ENCODE results near the gene DCPS.
A peak's percentile ranks its signal among the peaks of the same experiment; 100 is the strongest.
"Not testable (repeated sequence)": the region's sequence is repeated elsewhere in the genome, so short reads cannot be mapped to it uniquely, and the experiment has no call there.

DCPS gene, protein sequence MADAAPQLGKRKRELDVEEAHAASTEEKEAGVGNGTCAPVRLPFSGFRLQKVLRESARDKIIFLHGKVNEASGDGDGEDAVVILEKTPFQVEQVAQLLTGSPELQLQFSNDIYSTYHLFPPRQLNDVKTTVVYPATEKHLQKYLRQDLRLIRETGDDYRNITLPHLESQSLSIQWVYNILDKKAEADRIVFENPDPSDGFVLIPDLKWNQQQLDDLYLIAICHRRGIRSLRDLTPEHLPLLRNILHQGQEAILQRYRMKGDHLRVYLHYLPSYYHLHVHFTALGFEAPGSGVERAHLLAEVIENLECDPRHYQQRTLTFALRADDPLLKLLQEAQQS

GRCh38 chr11:126303623-126304456 is at the start of gene DCPS:
DCPS (plus strand) TSS chr11:126304060; CDS start chr11:126304081, 21 bp downstream.
- DNase-seq, result peak; percentile 89

- no peak for DNase-seq
These were observed 49.0 kb upstream of the DCPS start for GRCh38 chr11:126254819-126255218.

- not testable (repeated sequence) for DNase-seq
These were observed 48.4 kb upstream of the DCPS start for GRCh38 chr11:126255507-126255906.

DNA sequence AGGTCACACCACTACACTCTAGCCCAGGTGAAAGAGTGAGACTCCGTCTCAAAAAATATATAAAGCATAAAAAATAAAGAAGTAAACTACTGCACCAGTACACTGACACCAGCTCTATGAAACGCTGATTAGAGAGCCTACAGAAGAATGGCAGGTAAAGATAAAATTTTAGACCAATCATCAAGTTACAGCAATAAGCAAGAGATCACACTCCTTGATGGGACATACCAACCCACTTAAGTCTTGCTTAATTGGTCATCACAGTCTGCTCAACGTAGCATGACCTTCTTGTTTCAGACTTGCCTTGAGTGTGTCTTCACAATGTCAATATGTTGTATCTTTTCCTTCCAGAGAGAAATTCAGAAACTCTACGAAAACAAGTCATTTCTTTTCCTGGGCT is 47.6 kb upstream of the DCPS start:
- DNase-seq, result no peak

- DNase-seq, result no peak
These were observed 46.7 kb upstream of the DCPS start for GRCh38 chr11:126257144-126257543.

GRCh38 chr11:126257764-126258163 is 46.1 kb upstream of the DCPS start:
- DNase-seq, result no peak

DNA sequence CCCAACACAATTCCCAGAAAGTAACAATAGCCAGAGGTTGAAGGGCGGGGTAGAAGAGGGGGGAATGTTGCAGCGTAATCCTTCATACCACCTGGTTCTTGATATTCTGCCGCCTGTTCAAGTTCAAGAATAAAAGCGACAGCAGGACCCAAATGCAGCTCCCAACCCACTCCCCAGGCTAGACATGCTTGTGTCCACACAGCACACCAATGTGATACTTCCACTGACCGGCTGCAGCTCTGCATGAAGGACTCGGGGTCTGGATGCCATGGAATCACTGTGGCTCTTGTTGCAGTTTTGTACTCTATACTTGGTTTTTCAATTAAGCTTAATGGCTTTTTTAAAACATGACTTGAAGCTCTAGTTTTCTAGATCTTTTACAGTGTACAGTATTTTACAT is 41.6 kb upstream of the DCPS start:
- no peak for DNase-seq

GRCh38 chr11:126263489-126263888 is 40.4 kb upstream of the DCPS start:
- no peak for DNase-seq

DNA sequence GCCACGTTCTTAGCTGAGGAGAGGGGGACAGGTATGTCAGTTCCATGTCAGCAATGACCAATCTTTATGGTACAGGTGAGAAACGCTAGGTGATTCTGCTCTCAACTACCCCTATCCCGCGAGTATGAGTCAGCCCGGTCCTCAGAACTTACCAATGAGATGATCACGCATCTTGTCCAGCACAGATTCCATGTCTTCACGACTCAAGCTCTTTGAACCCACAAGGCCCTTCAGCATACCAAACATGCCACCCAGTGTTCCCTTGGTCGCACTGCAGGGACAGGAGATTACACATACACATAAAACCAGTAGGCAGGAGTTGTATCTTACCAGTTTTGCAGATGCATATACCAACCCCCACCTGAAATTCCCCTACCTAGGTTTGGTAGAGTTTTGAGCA is 38.0 kb upstream of the DCPS start:
- no peak for DNase-seq

GRCh38 chr11:126267650-126268049 is 36.2 kb upstream of the DCPS start:
- DNase-seq, result no peak

DNA sequence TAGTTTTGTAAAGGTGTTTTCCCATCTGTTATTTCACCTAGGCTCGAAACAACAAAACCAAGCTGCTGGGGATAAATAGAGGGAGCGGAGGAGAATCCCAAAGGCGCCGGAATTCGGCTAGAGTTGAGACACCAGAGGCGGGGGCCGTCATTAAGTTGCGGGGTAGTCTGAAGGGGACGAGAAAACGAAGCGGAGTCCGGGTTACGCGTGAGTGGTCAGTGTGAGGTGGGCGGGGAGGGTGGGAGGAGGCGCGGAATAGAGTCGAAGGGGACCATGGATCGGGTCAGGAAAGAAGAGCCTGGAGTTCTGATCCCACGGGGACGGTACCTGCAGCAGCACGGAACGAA is 35.5 kb upstream of the DCPS start:
- no peak for DNase-seq

DNA sequence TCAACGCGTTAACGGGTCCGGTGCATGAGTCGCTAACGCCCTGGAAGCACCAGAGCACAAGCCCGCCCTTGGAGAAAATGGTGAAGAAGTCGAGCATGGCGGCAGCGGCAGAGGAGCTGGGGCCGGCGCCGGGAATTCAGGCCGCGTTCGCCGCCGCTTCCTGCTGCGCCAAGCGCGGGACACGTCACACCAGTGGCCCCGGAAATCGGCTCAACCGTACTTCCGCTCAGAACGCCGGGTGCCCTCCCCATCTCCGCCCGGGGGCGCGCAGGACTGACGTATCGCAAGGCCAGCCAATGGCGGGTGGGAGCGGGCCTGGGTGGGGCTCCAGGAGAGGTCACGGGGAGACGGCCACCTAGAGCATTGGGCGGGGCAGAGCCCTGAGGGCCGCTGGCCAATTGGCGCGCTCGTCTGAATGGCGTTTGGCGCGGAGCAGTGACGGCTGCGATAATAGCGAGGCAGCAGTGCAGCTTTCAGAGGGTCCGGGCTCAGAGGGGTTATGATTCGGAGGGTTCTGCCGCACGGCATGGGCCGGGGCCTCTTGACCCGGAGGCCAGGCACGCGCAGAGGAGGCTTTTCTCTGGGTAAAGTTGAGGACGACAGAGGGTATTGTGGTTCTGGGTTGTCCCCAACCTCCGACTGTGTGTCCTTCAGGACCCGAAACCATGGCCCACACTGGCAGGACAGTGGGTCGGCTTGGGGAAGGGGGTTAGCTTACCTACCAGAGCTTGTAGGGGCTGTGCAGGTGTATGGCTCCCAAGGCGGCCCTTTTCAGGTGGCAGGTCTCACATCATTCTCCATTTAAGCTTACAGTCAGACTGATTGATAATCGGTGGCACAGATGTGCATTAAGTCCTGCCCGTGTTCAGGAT is 34.9 kb upstream of the DCPS start, which contains the start of the genes FOXRED1 and SRPRA:
TSS of gene FOXRED1 (plus strand) at position 447 of the 872 bp plus-strand sequence. CDS start at position 500, 53 bp downstream.
TSS of gene SRPRA (minus strand) at position 188 of the 872 bp plus-strand sequence. CDS start at position 97, 91 bp downstream.
- DNase-seq, result peak; percentile 100

DNA sequence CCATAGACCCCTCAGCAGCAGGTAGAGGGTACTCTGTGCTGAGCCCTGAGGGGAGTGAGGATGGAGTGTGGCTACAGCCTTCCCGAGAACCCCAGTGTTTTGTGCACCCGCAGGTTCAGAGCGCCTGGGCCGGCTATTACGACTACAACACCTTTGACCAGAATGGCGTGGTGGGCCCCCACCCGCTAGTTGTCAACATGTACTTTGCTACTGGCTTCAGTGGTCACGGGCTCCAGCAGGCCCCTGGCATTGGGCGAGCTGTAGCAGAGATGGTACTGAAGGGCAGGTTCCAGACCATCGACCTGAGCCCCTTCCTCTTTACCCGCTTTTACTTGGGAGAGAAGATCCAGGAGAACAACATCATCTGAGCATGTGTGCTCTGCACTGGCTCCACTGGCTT is 26.5 kb upstream of the DCPS start:
- no peak for DNase-seq

DNA sequence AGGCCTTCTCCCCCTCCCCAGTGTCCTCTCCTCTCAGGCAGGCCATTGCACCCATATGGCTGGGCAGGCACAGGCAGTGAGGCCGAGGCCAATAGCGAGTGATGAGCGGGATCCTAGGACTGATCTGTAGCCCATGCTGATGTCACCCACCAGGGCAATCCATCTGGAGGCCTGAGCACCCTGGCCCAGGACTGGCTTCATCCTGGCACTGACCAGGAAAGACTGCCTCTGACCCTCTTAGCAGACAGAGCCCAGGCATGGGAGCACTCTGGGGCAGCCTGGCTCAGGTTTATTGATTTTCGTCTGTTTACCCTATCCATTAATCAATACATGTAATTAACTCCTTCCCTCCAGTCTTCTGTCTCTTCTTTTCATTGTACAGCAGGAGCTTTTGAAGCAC is 26.1 kb upstream of the DCPS start:
- no peak for DNase-seq

- no peak for DNase-seq
These were observed 24.7 kb upstream of the DCPS start for GRCh38 chr11:126279191-126279590.

- no peak for DNase-seq
These were observed 23.3 kb upstream of the DCPS start for GRCh38 chr11:126280595-126280994.

DNA sequence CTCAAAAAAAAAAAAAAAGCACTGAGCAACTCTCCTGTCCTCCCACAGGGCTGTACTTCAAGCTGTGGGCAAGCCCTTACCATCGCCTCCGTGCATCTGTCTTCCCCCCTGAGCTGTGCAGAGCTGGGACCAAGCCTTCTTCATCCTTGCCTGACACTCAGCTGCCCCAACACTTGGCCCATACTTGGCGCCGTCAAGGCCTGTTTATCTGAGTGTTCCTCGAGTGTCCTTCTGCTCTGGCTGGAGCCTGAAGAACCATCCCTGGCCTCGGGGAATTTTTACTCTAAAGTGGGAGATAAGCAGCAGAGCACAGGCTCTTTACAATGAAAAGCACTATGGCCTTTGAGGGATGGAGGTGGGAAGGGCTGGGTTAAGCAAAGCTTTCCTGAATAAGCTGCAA is 22.6 kb upstream of the DCPS start:
- no peak for DNase-seq

- DNase-seq, result no peak
These were observed 22.1 kb upstream of the DCPS start for GRCh38 chr11:126281666-126282175.

GRCh38 chr11:126282361-126282735 is 21.5 kb upstream of the DCPS start:
- DNase-seq, result no peak

GRCh38 chr11:126282736-126283591 is 20.9 kb upstream of the DCPS start, which contains the start of gene TIRAP:
TIRAP (plus strand) TSS chr11:126283093; CDS start chr11:126290895, 7,802 bp downstream.
- DNase-seq, result peak; percentile 66

DNA sequence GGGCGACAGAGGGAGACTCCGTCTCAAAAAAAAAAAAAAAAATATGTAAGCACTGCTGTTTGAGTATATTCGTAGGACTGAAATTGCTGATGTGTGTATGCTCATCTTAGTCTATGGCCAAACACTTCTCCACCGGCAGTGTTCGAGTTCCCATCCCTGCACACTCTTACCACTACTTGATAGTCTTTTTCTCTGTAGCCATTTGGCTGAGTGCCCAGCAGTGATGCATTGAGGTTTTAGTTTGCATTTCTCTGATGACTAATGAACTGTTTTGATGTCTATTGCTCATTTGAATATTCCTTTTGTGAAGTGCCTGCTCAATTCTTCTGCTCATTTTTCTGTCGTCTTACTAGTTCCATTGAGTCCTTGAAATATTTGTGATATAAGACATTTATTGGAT is 19.0 kb upstream of the DCPS start:
- peak; percentile 82 for DNase-seq

DNA sequence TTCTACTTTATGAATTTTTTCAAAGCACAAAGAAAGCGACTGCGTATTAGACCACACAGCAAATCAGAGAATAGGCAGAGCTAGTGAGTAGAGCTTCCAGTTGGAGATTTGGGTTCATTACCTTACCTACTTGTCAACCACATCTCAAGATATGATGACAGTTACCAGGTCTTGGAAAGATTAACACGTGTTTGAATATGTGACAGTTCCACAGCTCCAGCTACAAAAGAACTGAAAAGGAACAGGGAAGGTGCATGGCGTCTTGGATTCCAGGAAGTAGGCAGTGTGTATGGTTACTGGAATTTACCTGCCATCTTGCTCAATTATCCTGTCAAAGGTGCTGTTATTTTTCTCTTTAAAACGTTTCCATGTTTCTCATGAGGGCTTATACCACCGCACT is 15.6 kb upstream of the DCPS start:
- DNase-seq, result no peak

Data from CD4-positive, alpha-beta T cell treated with Interleukin-12 subunit alpha and Interleukin-12 subunit beta, for 1 hour (primary cell).